ENCODE data around the gene BANF2. TPM values are rescaled to one million over a fixed set of nuclear protein-coding genes. Genes with fewer than 3 reads are reported as not detected.

The BANF2 gene
- total RNA-seq, 1 experiment from 2014 or later: not detected

- H3K27me3 Mint-ChIP-seq (ENCODE audit: unreplicated experiment): no peaks in the 10 kb centered on the region
- H3K4me1 Mint-ChIP-seq (ENCODE audit: low read depth, unreplicated experiment): no peaks in the 10 kb centered on the region
- CTCF ChIA-PET: interaction anchor here (0.5 kb wide), 1 partner anchor 40 kb away, joined by 10 read pairs; no protein-coding TSS in a partner anchor
- H3K4me3 Mint-ChIP-seq (ENCODE audit: low read depth, unreplicated experiment): no peak overlapping the region
- no peak for DNase-seq
- H3K27ac Mint-ChIP-seq (ENCODE audit: unreplicated experiment): no peak overlapping the region
- no TSS peak for BruUV-seq (replicated peaks)
- no peaks in the 10 kb centered on the region for H3K9me3 Mint-ChIP-seq (ENCODE audit: low read depth, unreplicated experiment)
- TF ChIP-seq, protein P1, sequence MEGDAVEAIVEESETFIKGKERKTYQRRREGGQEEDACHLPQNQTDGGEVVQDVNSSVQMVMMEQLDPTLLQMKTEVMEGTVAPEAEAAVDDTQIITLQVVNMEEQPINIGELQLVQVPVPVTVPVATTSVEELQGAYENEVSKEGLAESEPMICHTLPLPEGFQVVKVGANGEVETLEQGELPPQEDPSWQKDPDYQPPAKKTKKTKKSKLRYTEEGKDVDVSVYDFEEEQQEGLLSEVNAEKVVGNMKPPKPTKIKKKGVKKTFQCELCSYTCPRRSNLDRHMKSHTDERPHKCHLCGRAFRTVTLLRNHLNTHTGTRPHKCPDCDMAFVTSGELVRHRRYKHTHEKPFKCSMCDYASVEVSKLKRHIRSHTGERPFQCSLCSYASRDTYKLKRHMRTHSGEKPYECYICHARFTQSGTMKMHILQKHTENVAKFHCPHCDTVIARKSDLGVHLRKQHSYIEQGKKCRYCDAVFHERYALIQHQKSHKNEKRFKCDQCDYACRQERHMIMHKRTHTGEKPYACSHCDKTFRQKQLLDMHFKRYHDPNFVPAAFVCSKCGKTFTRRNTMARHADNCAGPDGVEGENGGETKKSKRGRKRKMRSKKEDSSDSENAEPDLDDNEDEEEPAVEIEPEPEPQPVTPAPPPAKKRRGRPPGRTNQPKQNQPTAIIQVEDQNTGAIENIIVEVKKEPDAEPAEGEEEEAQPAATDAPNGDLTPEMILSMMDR (IDR thresholded peaks at IDR 0.05; ENCODE audit: unreplicated experiment): no peak
- H3K36me3 Mint-ChIP-seq (ENCODE audit: insufficient read depth, unreplicated experiment): no peaks in the 10 kb centered on the region
- intact Hi-C loops (cut with micrococcal nuclease; ENCODE audit: unreplicated experiment): no loop called here
Observed at GRCh38 chr20:17721802-17722486, 22.2 kb downstream of the BANF2 start.

- Mint-ChIP-seq H3K4me3 (ENCODE audit: low read depth, unreplicated experiment) (no peak overlapping the region), H3K9me3 (ENCODE audit: low read depth, unreplicated experiment) (no peaks in the 10 kb centered on the region), H3K27ac (ENCODE audit: unreplicated experiment) (no peak overlapping the region), H3K27me3 (ENCODE audit: unreplicated experiment) (no peaks in the 10 kb centered on the region), H3K36me3 (ENCODE audit: insufficient read depth, unreplicated experiment) (no peaks in the 10 kb centered on the region), H3K4me1 (ENCODE audit: low read depth, unreplicated experiment) (no peaks in the 10 kb centered on the region)
- no TSS peak for BruUV-seq (replicated peaks)
- intact Hi-C loops (cut with micrococcal nuclease; ENCODE audit: unreplicated experiment): no loop called here
- CTCF ChIA-PET: interaction anchor here (0.5 kb wide), 1 partner anchor 41 kb away, joined by 10 read pairs; no protein-coding TSS in a partner anchor
- no peak for DNase-seq
- TF ChIP-seq, protein P1 (IDR thresholded peaks at IDR 0.05; ENCODE audit: unreplicated experiment): no peak
Observed at GRCh38 chr20:17722493-17723300, 22.9 kb downstream of the BANF2 start.

DNA sequence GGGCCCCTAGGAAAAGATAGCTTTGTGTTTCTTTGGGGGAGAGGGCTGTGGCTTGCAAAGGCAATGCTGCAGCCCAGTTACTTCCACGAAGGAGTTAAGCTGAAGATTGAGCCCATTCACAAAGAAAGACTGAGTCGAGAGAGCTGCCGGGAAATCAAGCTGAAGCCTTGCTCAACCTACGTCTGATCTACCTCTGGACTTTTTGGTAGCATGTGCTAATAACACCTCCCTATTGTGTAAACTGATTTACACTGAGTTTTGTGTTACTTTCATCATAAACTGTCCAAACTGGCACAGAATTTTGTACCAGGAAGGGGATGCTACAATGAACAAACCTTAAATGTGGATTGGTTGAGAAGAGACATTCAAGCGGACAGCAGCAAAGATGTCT, 23.5 kb downstream of the BANF2 start:
- BruUV-seq (replicated peaks): no TSS peak
- TF ChIP-seq, protein P1 (IDR thresholded peaks at IDR 0.05; ENCODE audit: unreplicated experiment): no peak
- Mint-ChIP-seq H3K27ac (ENCODE audit: unreplicated experiment) (no peak overlapping the region), H3K9me3 (ENCODE audit: low read depth, unreplicated experiment) (no peaks in the 10 kb centered on the region), H3K4me3 (ENCODE audit: low read depth, unreplicated experiment) (no peak overlapping the region), H3K4me1 (ENCODE audit: low read depth, unreplicated experiment) (no peaks in the 10 kb centered on the region), H3K27me3 (ENCODE audit: unreplicated experiment) (no peaks in the 10 kb centered on the region), H3K36me3 (ENCODE audit: insufficient read depth, unreplicated experiment) (no peaks in the 10 kb centered on the region)
- CTCF ChIA-PET: no interaction called here
- intact Hi-C loops (cut with micrococcal nuclease; ENCODE audit: unreplicated experiment): no loop called here
- DNase-seq: no peak

GRCh38 chr20:17725094-17725835, 25.5 kb downstream of the BANF2 start:
- no TSS peak for BruUV-seq (replicated peaks)
- no peak overlapping the region for H3K27ac Mint-ChIP-seq (ENCODE audit: unreplicated experiment)
- intact Hi-C loops (cut with micrococcal nuclease; ENCODE audit: unreplicated experiment): no loop called here
- TF ChIP-seq, protein P1 (IDR thresholded peaks at IDR 0.05; ENCODE audit: unreplicated experiment): no peak
- no peaks in the 10 kb centered on the region for H3K9me3 Mint-ChIP-seq (ENCODE audit: low read depth, unreplicated experiment)
- H3K4me3 Mint-ChIP-seq (ENCODE audit: low read depth, unreplicated experiment): no peak overlapping the region
- H3K27me3 Mint-ChIP-seq (ENCODE audit: unreplicated experiment): no peaks in the 10 kb centered on the region
- CTCF ChIA-PET: no interaction called here
- no peaks in the 10 kb centered on the region for H3K4me1 Mint-ChIP-seq (ENCODE audit: low read depth, unreplicated experiment)
- no peaks in the 10 kb centered on the region for H3K36me3 Mint-ChIP-seq (ENCODE audit: insufficient read depth, unreplicated experiment)
- DNase-seq: no peak

All from Calu3 (cell line).